Medulla oblongata (tissue), 1 donor: ENCODE data around the gene ADAM22.
"Not testable (repeated sequence)": the region's sequence is repeated elsewhere in the genome, so short reads cannot be mapped to it uniquely, and the experiment has no call there.

Experiments used
- DNase-seq: peaks from one replicate; pipeline ENCODE4 v3.0.0-alpha.2; 2015; ENCODE audit errors: extremely low spot score

Gene ADAM22

GRCh38 chr7:88159741-88160140 is 225.7 kb downstream of the ADAM22 start:
- DNase-seq = not testable (repeated sequence)

GRCh38 chr7:88165697-88166096 is 231.6 kb downstream of the ADAM22 start:
- DNase-seq = no peak

- DNase-seq = peak; percentile 75
Observed at GRCh38 chr7:88167223-88167622, 233.2 kb downstream of the ADAM22 start.

GRCh38 chr7:88167721-88168120 is 233.7 kb downstream of the ADAM22 start:
- DNase-seq = no peak

GRCh38 chr7:88169717-88170320 is 235.8 kb downstream of the ADAM22 start:
- peak; percentile 72 for DNase-seq

- no peak for DNase-seq
Observed at GRCh38 chr7:88172842-88173241, 238.8 kb downstream of the ADAM22 start.

GRCh38 chr7:88176190-88176589 is 242.1 kb downstream of the ADAM22 start:
- DNase-seq = no peak

- no peak for DNase-seq
Observed at GRCh38 chr7:88183051-88183450, 249.0 kb downstream of the ADAM22 start.

- DNase-seq = peak; percentile 48
Observed at GRCh38 chr7:88184848-88185304, 250.8 kb downstream of the ADAM22 start.

GRCh38 chr7:88185650-88186049 is 251.6 kb downstream of the ADAM22 start:
- peak; percentile 48 for DNase-seq

- DNase-seq = no peak
Observed at GRCh38 chr7:88191911-88192310, 257.9 kb downstream of the ADAM22 start.

- no peak for DNase-seq
Observed at GRCh38 chr7:88200261-88200660, 266.2 kb downstream of the ADAM22 start.

GRCh38 chr7:88200789-88201188 is 266.7 kb downstream of the ADAM22 start:
- peak; percentile 11 for DNase-seq

GRCh38 chr7:88201305-88201704 is 267.3 kb downstream of the ADAM22 start:
- DNase-seq = no peak

- no peak for DNase-seq
Observed at GRCh38 chr7:88202278-88202677, 268.2 kb downstream of the ADAM22 start.

- no peak for DNase-seq
Observed at GRCh38 chr7:88202799-88203198, 268.7 kb downstream of the ADAM22 start.

- no peak for DNase-seq
Observed at GRCh38 chr7:88203401-88203800, 269.4 kb downstream of the ADAM22 start.

GRCh38 chr7:88204525-88205110 is 270.6 kb downstream of the ADAM22 start:
- no peak for DNase-seq

- no peak for DNase-seq
Observed at GRCh38 chr7:88205179-88205578, 271.1 kb downstream of the ADAM22 start.

- DNase-seq = no peak
Observed at GRCh38 chr7:88206254-88206653, 272.2 kb downstream of the ADAM22 start.

GRCh38 chr7:88208521-88208920 is 274.5 kb downstream of the ADAM22 start:
- DNase-seq = no peak

- no peak for DNase-seq
Observed at GRCh38 chr7:88212918-88213317, 278.9 kb downstream of the ADAM22 start.

GRCh38 chr7:88214456-88214855 is 280.4 kb downstream of the ADAM22 start:
- no peak for DNase-seq

GRCh38 chr7:88215295-88215694 is 281.2 kb downstream of the ADAM22 start:
- DNase-seq = no peak
